Kidney epithelial cell (primary cell): ENCODE measurements around the gene TTL. TPM values are rescaled to one million over a fixed set of nuclear protein-coding genes. Genes with fewer than 3 reads are reported as not detected.

Experiments used
- DNase-seq: peaks from one replicate; pipeline ENCODE4 v3.0.0-alpha.2; 2010; ENCODE audit warnings: low read depth
- H3K27me3 ChIP-seq: 2 replicates; pipeline ENCODE4 v1.6.0; 2011; ENCODE audit warnings: low read length; ENCODE audit not compliant: control insufficient read depth, insufficient read depth
- H3K36me3 ChIP-seq: 2 replicates; pipeline ENCODE4 v1.5.1; 2011; ENCODE audit warnings: low read length; ENCODE audit not compliant: control insufficient read depth, insufficient read depth
- H3K4me3 ChIP-seq: 2 replicates; pipeline ENCODE4 v1.5.1; 2011; ENCODE audit warnings: low read depth, mild to moderate bottlenecking, control low read depth, low read length
- total RNA-seq: library from RNA; depleted of rRNA; stranded (reverse); fragments of >200 nt; gene quantifications from 2 replicates; pipeline ENCODE4 v1.2.3, GENCODE V29; 2015
- TF ChIP-seq, protein P1 (sequence below): IDR thresholded peaks from 2 replicates; pipeline ENCODE4 v1.5.1; 2011; ENCODE audit warnings: mild to moderate bottlenecking, moderate library complexity, low read length, control low read depth, inconsistent platforms; ENCODE audit not compliant: insufficient read depth, poor library complexity, severe bottlenecking

TTL gene
- total RNA-seq, 1 donor from 2014 or later, result 51.3 TPM

DNA sequence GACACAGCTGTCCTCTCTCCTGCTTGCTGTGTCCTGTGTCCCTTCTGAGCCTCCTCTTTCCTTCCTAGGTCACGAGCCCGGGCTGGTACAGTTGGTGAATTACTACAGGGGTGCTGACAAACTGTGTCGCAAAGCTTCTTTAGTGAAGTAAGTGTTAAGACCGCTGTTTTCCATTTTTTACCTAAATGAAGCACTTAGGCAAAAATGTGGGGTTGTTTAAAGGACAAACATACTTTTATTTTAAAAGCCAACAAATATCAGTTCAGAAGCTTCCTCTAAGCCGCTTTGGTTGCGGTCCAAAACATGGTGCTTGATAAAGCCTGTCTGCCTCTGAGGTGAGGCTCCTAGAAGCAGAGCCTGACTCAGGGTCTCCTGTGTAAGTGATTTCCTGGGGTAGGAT, 3.9 kb downstream of the TTL start:
- Histone ChIP-seq H3K27me3 (no peaks in the 10 kb centered on the region), H3K4me3 (no peak overlapping the region), H3K36me3 (peaks cover 1% of the 10 kb centered on the region)
- TF ChIP-seq, protein P1, sequence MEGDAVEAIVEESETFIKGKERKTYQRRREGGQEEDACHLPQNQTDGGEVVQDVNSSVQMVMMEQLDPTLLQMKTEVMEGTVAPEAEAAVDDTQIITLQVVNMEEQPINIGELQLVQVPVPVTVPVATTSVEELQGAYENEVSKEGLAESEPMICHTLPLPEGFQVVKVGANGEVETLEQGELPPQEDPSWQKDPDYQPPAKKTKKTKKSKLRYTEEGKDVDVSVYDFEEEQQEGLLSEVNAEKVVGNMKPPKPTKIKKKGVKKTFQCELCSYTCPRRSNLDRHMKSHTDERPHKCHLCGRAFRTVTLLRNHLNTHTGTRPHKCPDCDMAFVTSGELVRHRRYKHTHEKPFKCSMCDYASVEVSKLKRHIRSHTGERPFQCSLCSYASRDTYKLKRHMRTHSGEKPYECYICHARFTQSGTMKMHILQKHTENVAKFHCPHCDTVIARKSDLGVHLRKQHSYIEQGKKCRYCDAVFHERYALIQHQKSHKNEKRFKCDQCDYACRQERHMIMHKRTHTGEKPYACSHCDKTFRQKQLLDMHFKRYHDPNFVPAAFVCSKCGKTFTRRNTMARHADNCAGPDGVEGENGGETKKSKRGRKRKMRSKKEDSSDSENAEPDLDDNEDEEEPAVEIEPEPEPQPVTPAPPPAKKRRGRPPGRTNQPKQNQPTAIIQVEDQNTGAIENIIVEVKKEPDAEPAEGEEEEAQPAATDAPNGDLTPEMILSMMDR, result no peak
- DNase-seq, result no peak

DNA sequence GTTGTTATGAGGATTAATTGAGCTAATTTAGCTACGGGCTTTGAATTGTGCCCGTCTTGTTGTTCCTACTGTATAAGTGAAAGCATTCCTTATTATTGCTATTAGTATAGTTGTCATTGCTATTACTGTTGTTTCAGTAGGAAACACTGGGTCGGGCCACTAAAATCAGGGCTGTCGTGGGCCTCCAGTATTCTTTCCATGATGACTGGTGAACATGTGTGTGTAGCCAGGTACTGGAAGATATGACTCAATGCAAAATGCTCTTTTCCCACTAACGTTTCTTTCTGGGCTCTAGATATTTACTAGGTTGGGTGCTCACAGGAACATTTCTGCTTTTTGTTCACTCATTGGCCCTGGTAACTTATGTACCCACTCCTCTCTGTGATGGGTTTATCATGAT, 4.9 kb downstream of the TTL start:
- Histone ChIP-seq H3K27me3 (no peaks in the 10 kb centered on the region), H3K4me3 (no peak overlapping the region), H3K36me3 (peaks cover 1% of the 10 kb centered on the region)
- no peak for DNase-seq
- TF ChIP-seq, protein P1, result no peak

DNA sequence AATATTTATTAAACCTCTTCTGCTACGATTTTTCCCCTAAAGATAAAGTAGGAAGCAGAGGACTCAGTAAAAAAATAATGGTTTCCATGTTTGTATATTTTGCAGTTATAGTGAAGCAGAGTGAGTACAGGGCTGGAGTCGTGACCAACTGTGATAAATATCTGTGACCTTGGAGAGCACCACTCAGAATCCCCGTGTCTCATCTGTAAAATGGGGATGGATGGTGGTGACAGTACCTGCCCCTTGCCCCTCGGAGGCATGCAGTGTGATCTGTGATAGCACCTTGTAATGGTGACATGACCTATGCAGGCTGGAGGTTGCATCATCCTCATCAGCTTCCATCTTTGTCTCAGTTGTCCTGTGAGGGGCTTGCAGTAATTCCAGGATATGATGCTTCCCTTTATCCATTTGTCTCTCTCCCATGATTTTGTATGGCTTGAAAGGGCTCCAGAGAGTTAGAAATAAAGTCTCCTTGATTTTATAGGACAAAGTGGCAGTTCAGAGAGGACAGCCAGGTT, 5.5 kb downstream of the TTL start:
- Histone ChIP-seq H3K4me3 (no peak overlapping the region), H3K36me3 (peaks cover 1% of the 10 kb centered on the region), H3K27me3 (no peaks in the 10 kb centered on the region)
- no peak for DNase-seq
- TF ChIP-seq, protein P1, result no peak

DNA sequence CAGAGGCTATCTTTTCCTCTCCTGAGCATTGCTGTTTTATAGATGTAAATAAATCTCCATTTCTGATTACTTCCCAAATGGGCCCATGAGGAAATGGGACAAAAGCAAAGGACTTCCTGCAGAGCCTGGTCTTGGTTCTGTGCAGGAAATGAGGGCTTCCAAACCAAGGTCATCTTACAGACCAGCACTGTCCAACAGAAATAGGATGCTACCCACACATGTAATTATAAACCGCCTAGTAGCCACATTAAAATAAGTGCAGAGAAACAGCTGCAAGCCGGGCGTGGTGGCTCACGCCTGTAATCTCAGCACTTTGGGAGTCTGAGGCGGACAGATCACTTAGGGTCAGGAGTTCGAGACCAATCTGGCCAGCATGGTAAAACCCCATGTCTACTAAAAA, 6.2 kb downstream of the TTL start:
- TF ChIP-seq, protein P1, result no peak
- no peak for DNase-seq

DNA sequence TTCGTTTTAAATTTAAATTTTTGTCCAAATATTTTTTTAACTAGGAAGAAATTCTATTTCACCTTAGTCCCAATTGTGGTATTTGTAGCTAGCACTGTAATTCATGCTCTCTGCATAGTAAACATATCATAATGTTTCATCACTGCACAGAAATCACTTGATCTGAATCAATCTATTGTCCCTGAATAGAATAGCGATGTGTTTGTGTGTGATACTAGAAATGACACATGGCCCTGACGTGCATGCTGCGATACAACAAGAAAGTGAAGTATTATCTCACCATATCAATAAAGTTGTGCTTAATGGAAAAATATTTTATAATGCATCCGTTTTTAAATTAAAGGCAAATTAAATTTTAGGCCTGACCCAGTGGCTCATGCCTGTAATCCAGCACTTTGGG, 10.0 kb downstream of the TTL start:
- Histone ChIP-seq H3K36me3 (no peaks in the 10 kb centered on the region), H3K4me3 (no peak overlapping the region), H3K27me3 (no peaks in the 10 kb centered on the region)

More for the DNA sequence above, 6.2 kb downstream of the TTL start:
- Histone ChIP-seq H3K27me3 (no peaks in the 10 kb centered on the region), H3K36me3 (peaks cover 1% of the 10 kb centered on the region), H3K4me3 (no peak overlapping the region)

DNA sequence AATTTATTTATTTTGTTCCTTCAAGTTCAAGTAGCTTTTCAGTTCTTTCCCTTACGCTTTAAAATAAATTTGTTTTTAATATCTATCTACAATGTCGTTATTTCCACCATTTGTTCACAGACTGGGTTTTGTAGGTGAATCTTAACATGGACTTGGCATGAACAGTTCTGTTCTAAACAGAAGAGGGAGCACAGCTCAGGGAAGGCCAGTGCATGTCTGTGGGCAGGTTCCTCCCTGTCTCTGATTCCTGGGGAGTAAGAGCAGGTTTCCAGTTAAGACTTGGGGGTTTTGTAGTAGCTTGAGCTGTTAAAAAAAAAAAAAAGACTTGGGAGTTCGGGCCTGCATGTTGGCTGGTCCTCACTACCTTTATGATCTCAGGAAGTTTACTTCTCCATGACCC, 11.1 kb downstream of the TTL start:
- no peaks in the 10 kb centered on the region for H3K36me3 ChIP-seq
- H3K27me3 ChIP-seq, result no peaks in the 10 kb centered on the region
- DNase-seq, result no peak
- TF ChIP-seq, protein P1, result no peak
- no peak overlapping the region for H3K4me3 ChIP-seq

More for the DNA sequence above, 10.0 kb downstream of the TTL start:
- TF ChIP-seq, protein P1, result no peak
- DNase-seq, result no peak
